ENCODE measurements around the gene ANKRD27.

ANKRD27 gene

DNA sequence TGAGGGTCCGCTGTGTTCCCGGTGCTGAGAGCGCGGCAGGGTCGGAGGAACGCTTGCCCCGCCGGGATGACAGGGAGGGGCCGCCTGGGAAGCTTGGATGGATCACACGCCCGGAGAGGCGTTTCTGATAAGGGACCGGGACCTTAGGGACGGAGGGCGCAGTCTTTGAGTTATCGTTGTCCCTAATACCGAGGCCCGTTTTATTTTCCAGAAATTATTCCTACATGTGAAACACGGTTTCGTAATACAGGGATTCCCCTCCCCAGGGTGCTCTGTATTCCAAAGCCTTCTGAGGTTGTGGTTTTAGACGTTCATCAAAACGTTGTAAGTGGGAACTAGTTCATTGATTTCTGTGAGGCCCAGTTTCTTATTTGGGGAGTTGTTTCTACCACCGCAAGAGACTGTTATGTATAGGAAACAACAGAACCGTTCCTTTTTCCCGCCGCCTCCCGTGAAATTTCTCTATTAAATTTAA, 93.2 kb downstream of the ANKRD27 start:
- Histone ChIP-seq H3K4me3 (ENCODE audit: low read depth, low read length) (peak overlapping the region; percentile 76), H3K9me3 (ENCODE audit: control insufficient read depth, insufficient read depth, low read depth, low read length) (no peaks in the 10 kb centered on the region; the same call in 1 of the 2 replicates), H3K4me1 (ENCODE audit: control insufficient read depth, insufficient read depth, low read length) (peaks cover 21% of the 10 kb centered on the region), H3K27ac (ENCODE audit: extremely low read depth, low read depth, low read length) (peak overlapping the region; percentile 98), H3K36me3 (ENCODE audit: control insufficient read depth in 2 of 2, insufficient read depth in 1 of 2, low read length in 2 of 2) (peaks cover 45 to 46% of the 10 kb centered on the region in 2 experiments)
- ChIA-PET CTCF (interaction anchor here (0.7 to 1.3 kb wide), 4 partner anchors 10 to 177 kb away, joined by 3 to 5 read pairs (median 4); no protein-coding TSS in a partner anchor), POLR2A (interaction anchor here (0.5 to 3.6 kb wide), 9 partner anchors 14 to 391 kb away, joined by 3 to 13 read pairs (median 6); partner anchors contain the start of genes ANKRD27, DPY19L3, FAAP24 and NUDT19)
- TF ChIP-seq ZBTB8A (tag by site-specific recombination; IDR thresholded peaks at IDR 0.05) = no peak; the same call in 1 of the 2 replicates
- no peak for TF ChIP-seq ZNF704 (tag by site-specific recombination; IDR thresholded peaks at IDR 0.05)
- no peak for TF ChIP-seq ZNF530 (tag by site-specific recombination; IDR thresholded peaks at IDR 0.05; ENCODE audit: low read depth)
- TF ChIP-seq ZNF596 (tag by site-specific recombination; IDR thresholded peaks at IDR 0.05) = no peak
- TF ChIP-seq KLF16 (tag by site-specific recombination; IDR thresholded peaks at IDR 0.05) = no peak; the same call in 1 of the 2 replicates
- TF ChIP-seq, protein P1, sequence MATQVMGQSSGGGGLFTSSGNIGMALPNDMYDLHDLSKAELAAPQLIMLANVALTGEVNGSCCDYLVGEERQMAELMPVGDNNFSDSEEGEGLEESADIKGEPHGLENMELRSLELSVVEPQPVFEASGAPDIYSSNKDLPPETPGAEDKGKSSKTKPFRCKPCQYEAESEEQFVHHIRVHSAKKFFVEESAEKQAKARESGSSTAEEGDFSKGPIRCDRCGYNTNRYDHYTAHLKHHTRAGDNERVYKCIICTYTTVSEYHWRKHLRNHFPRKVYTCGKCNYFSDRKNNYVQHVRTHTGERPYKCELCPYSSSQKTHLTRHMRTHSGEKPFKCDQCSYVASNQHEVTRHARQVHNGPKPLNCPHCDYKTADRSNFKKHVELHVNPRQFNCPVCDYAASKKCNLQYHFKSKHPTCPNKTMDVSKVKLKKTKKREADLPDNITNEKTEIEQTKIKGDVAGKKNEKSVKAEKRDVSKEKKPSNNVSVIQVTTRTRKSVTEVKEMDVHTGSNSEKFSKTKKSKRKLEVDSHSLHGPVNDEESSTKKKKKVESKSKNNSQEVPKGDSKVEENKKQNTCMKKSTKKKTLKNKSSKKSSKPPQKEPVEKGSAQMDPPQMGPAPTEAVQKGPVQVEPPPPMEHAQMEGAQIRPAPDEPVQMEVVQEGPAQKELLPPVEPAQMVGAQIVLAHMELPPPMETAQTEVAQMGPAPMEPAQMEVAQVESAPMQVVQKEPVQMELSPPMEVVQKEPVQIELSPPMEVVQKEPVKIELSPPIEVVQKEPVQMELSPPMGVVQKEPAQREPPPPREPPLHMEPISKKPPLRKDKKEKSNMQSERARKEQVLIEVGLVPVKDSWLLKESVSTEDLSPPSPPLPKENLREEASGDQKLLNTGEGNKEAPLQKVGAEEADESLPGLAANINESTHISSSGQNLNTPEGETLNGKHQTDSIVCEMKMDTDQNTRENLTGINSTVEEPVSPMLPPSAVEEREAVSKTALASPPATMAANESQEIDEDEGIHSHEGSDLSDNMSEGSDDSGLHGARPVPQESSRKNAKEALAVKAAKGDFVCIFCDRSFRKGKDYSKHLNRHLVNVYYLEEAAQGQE (tag by site-specific recombination; IDR thresholded peaks at IDR 0.05) = no peak
- TF ChIP-seq ZBTB20 (tag by site-specific recombination; IDR thresholded peaks at IDR 0.05) = peak; percentile 96
- TF ChIP-seq ZNF202 (tag by site-specific recombination; IDR thresholded peaks at IDR 0.05; ENCODE audit: borderline replicate concordance) = no peak
- TF ChIP-seq ZBTB7A (tag by site-specific recombination; IDR thresholded peaks at IDR 0.05; ENCODE audit: low read depth) = no peak
- TF ChIP-seq, protein P2, sequence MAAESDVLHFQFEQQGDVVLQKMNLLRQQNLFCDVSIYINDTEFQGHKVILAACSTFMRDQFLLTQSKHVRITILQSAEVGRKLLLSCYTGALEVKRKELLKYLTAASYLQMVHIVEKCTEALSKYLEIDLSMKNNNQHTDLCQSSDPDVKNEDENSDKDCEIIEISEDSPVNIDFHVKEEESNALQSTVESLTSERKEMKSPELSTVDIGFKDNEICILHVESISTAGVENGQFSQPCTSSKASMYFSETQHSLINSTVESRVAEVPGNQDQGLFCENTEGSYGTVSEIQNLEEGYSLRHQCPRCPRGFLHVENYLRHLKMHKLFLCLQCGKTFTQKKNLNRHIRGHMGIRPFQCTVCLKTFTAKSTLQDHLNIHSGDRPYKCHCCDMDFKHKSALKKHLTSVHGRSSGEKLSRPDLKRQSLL (tag by site-specific recombination; IDR thresholded peaks at IDR 0.05) = no peak
- TF ChIP-seq ZFP41 (tag by site-specific recombination; IDR thresholded peaks at IDR 0.05; ENCODE audit: borderline replicate concordance) = no peak
- TF ChIP-seq BCL11A (tag by site-specific recombination; IDR thresholded peaks at IDR 0.05; ENCODE audit: low read depth) = no peak
- TF ChIP-seq ZNF184 (tag by site-specific recombination; IDR thresholded peaks at IDR 0.05) = no peak
- no peak for TF ChIP-seq ZNF555 (tag by site-specific recombination; conservative IDR thresholded peaks at IDR 0.05)
- TF ChIP-seq ZNF560 (tag by site-specific recombination; IDR thresholded peaks at IDR 0.05; ENCODE audit: borderline replicate concordance) = no peak
- TF ChIP-seq GLI2 (tag by site-specific recombination; IDR thresholded peaks at IDR 0.05; ENCODE audit: borderline replicate concordance, low read depth) = no peak
- no peak for TF ChIP-seq MYNN (tag by site-specific recombination; IDR thresholded peaks at IDR 0.05; ENCODE audit: borderline replicate concordance)
- TF ChIP-seq ZNF548 (tag by site-specific recombination; IDR thresholded peaks at IDR 0.05) = no peak
- peak; percentile 70 for TF ChIP-seq ZNF335 (tag by site-specific recombination; conservative IDR thresholded peaks at IDR 0.05)
- TF ChIP-seq, protein P3, sequence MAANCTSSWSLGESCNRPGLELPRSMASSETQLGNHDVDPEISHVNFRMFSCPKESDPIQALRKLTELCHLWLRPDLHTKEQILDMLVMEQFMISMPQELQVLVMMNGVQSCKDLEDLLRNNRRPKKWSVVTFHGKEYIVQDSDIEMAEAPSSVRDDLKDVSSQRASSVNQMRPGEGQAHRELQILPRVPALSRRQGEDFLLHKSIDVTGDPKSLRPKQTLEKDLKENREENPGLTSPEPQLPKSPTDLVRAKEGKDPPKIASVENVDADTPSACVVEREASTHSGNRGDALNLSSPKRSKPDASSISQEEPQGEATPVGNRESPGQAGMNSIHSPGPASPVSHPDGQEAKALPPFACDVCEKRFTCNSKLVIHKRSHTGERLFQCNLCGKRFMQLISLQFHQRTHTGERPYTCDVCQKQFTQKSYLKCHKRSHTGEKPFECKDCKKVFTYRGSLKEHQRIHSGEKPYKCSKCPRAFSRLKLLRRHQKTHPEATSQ (tag by site-specific recombination; IDR thresholded peaks at IDR 0.05) = no peak
- no peak; the same call in 1 of the 2 replicates for TF ChIP-seq ZNF449 (tag by site-specific recombination; IDR thresholded peaks at IDR 0.05)
- TF ChIP-seq ZNF792 (tag by site-specific recombination; IDR thresholded peaks at IDR 0.05) = no peak
- TF ChIP-seq KLF8 (tag by site-specific recombination; IDR thresholded peaks at IDR 0.05) = peak; percentile 29
- no peak for TF ChIP-seq ZNF558 (tag by site-specific recombination; IDR thresholded peaks at IDR 0.05)
- TF ChIP-seq YY2 (tag by site-specific recombination; IDR thresholded peaks at IDR 0.05) = no peak
- no peak for TF ChIP-seq ZNF664 (tag by site-specific recombination; IDR thresholded peaks at IDR 0.05)
- TF ChIP-seq, protein P4, sequence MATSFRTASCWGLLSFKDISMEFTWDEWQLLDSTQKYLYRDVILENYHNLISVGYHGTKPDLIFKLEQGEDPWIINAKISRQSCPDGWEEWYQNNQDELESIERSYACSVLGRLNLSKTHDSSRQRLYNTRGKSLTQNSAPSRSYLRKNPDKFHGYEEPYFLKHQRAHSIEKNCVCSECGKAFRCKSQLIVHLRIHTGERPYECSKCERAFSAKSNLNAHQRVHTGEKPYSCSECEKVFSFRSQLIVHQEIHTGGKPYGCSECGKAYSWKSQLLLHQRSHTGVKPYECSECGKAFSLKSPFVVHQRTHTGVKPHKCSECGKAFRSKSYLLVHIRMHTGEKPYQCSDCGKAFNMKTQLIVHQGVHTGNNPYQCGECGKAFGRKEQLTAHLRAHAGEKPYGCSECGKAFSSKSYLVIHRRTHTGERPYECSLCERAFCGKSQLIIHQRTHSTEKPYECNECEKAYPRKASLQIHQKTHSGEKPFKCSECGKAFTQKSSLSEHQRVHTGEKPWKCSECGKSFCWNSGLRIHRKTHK (tag by site-specific recombination; IDR thresholded peaks at IDR 0.05) = no peak
- TF ChIP-seq ZNF747 (tag by site-specific recombination; IDR thresholded peaks at IDR 0.05) = no peak
- TF ChIP-seq BCL11B (tag by site-specific recombination; IDR thresholded peaks at IDR 0.05; ENCODE audit: low read depth) = peak; percentile 1; the same call in 1 of the 2 replicates

Measured in HEK293 (cell line).